ENCODE measurements around the gene SPTB.

DNA sequence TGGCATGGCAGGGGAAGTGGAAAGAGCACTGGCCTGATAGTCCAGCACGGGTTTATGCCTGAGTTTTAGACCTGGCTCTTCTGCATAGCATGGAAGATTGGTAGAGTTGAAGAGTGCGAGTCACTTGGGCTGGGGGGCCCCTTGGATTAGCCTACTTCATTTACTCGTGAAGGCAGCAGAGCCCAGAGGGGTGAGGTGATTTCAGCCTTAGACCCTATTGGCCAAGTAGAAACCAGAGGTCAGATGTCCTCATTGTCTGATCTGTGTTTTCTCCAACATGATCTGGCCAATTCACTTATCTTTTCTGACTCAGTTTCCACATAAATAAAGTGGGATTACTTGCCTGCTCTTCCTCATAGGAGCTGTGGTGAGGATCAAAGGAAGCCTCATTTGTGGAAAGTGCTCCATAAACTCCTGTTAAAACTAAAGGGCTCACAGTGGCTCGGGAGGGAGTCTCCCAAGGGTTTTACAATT is 173.6 kb downstream of the SPTB start:
- TF ChIP-seq SALL2 (tag by site-specific recombination; IDR thresholded peaks at IDR 0.05; ENCODE audit: borderline replicate concordance): no peak
- TF ChIP-seq ZBTB20 (tag by site-specific recombination; IDR thresholded peaks at IDR 0.05): no peak
- TF ChIP-seq CTCF (tag by site-specific recombination; IDR thresholded peaks at IDR 0.05): no peak
- TF ChIP-seq ZBTB17 (tag by site-specific recombination; IDR thresholded peaks at IDR 0.05): no peak

Data from HEK293 (cell line).